DOHH2 (cell line): ENCODE measurements around the gene SERINC5.
"Not testable (repeated sequence)": the region's sequence is repeated elsewhere in the genome, so short reads cannot be mapped to it uniquely, and the experiment has no call there.

Experiments
- H3F3A ChIP-seq: fragments of 200-600 bp; sonication (generic), shearing (Covaris generic); 2 replicates; pipeline ENCODE4 v1.6.0; 2016; ENCODE audit warnings: antibody characterized with exemption, mild to moderate bottlenecking; ENCODE audit not compliant: control insufficient read depth, insufficient read depth
- H3K27ac ChIP-seq: fragments of 200-600 bp; sonication (generic); 2 replicates; pipeline ENCODE4 v1.5.1; 2014; ENCODE audit warnings: low read depth, mild to moderate bottlenecking, low read length, moderate library complexity
- H3K27me3 ChIP-seq: fragments of 200-600 bp; sonication (generic); 2 replicates; pipeline ENCODE4 v1.6.1; 2014; ENCODE audit warnings: mild to moderate bottlenecking, low read length, mixed read lengths; ENCODE audit not compliant: control insufficient read depth
- H3K36me3 ChIP-seq: fragments of 200-600 bp; sonication (generic); 2 replicates; pipeline ENCODE4 v1.6.1; 2014; ENCODE audit warnings: mild to moderate bottlenecking, low read length, moderate library complexity, mixed read lengths; ENCODE audit not compliant: control insufficient read depth
- H3K4me1 ChIP-seq: fragments of 200-600 bp; sonication (generic); 2 replicates; pipeline ENCODE4 v1.6.1; 2014; ENCODE audit warnings: mild to moderate bottlenecking, low read length, mixed read lengths; ENCODE audit not compliant: control insufficient read depth
- H3K4me2 ChIP-seq: fragments of 200-600 bp; sonication (generic); 2 replicates; pipeline ENCODE4 v1.6.0; 2014; ENCODE audit warnings: mild to moderate bottlenecking, low read length, moderate library complexity
- H3K4me3 ChIP-seq: fragments of 200-600 bp; sonication (generic); 2 replicates; pipeline ENCODE4 v1.5.1; 2014; ENCODE audit warnings: mild to moderate bottlenecking, low read length, mixed read lengths
- H3K79me2 ChIP-seq: fragments of 200-600 bp; sonication (generic); 2 replicates; pipeline ENCODE4 v1.6.1; 2014; ENCODE audit warnings: mild to moderate bottlenecking, low read length, mixed read lengths; ENCODE audit not compliant: control insufficient read depth
- H3K9me2 ChIP-seq: fragments of 200-600 bp; sonication (generic); replicated peaks from 2 replicates; pipeline ENCODE4 v1.6.1; 2014; ENCODE audit warnings: mild to moderate bottlenecking, low read length, mixed read lengths; ENCODE audit not compliant: control insufficient read depth
- H3K9me3 ChIP-seq: fragments of 200-600 bp; sonication (generic); 2 replicates; pipeline ENCODE4 v1.6.1; 2014; ENCODE audit warnings: antibody characterized with exemption, low read length, mixed read lengths; ENCODE audit not compliant: control insufficient read depth, insufficient read depth
- H4K20me1 ChIP-seq: fragments of 200-600 bp; sonication (generic); 2 replicates; pipeline ENCODE4 v1.6.0; 2014; ENCODE audit warnings: low read depth, mild to moderate bottlenecking, antibody characterized with exemption, low read length, moderate library complexity; ENCODE audit not compliant: control insufficient read depth, insufficient read depth
- EZH2phosphoT487 ChIP-seq: fragments of 200-600 bp; sonication (generic); IDR thresholded peaks from 2 replicates; pipeline ENCODE4 v1.6.1; 2017; ENCODE audit warnings: borderline replicate concordance, mild to moderate bottlenecking, antibody characterized with exemption, low read length, moderate library complexity, mixed read lengths
- TF ChIP-seq, protein P1 (sequence below): fragments of 200-600 bp; sonication (generic); IDR thresholded peaks from one replicate; pipeline ENCODE4 v1.5.1; 2014; ENCODE audit warnings: antibody characterized with exemption, mild to moderate bottlenecking, low read depth, low read length; ENCODE audit not compliant: poor library complexity, severe bottlenecking

SERINC5 gene

GRCh38 chr5:80282054-80282453 is 26.2 kb upstream of the SERINC5 start:
- no peaks in the 10 kb centered on the region for H3K27me3 ChIP-seq

DNA sequence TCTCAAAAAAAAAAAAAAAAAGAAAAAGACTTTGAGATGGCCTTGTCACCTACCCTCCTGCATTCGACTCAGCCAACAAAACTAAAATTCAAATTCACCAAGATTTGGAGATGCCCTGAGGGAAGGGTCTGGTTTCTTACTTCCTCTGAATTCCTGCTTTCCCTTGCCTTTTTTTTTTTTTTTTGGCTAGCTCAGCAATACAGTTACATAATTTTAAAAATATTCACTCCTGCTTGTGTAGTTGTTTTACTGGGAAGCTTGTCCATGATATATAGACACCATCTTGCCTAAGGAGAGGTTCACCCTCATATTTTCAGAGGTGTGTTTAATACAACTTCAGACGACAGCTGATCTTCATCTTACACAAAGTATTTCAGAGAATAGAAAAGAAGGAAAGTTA is 21.3 kb upstream of the SERINC5 start:
- Histone ChIP-seq H3K4me2 (no peak overlapping the region), H3K9me2 (no peaks in the 10 kb centered on the region), H3K27me3 (no peaks in the 10 kb centered on the region), H3K9me3 (no peaks in the 10 kb centered on the region), H3K27ac (no peak overlapping the region), H3K79me2 (no peaks in the 10 kb centered on the region), H3K36me3 (no peaks in the 10 kb centered on the region), H3F3A (no peaks in the 10 kb centered on the region), H3K4me3 (no peak overlapping the region), H3K4me1 (no peaks in the 10 kb centered on the region), H4K20me1 (no peaks in the 10 kb centered on the region)
- TF ChIP-seq, protein P1, sequence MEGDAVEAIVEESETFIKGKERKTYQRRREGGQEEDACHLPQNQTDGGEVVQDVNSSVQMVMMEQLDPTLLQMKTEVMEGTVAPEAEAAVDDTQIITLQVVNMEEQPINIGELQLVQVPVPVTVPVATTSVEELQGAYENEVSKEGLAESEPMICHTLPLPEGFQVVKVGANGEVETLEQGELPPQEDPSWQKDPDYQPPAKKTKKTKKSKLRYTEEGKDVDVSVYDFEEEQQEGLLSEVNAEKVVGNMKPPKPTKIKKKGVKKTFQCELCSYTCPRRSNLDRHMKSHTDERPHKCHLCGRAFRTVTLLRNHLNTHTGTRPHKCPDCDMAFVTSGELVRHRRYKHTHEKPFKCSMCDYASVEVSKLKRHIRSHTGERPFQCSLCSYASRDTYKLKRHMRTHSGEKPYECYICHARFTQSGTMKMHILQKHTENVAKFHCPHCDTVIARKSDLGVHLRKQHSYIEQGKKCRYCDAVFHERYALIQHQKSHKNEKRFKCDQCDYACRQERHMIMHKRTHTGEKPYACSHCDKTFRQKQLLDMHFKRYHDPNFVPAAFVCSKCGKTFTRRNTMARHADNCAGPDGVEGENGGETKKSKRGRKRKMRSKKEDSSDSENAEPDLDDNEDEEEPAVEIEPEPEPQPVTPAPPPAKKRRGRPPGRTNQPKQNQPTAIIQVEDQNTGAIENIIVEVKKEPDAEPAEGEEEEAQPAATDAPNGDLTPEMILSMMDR, result no peak
- no peak for TF ChIP-seq EZH2phosphoT487

More at GRCh38 chr5:80282054-80282453, 26.2 kb upstream of the SERINC5 start:
- H3K4me3 ChIP-seq, result no peak overlapping the region
- no peaks in the 10 kb centered on the region for H3K9me3 ChIP-seq
- no peaks in the 10 kb centered on the region for H3K79me2 ChIP-seq
- TF ChIP-seq, protein P1, result no peak
- TF ChIP-seq EZH2phosphoT487, result no peak
- H4K20me1 ChIP-seq, result no peaks in the 10 kb centered on the region
- no peak overlapping the region for H3K4me2 ChIP-seq
- no peaks in the 10 kb centered on the region for H3K36me3 ChIP-seq
- no peak overlapping the region for H3K27ac ChIP-seq
- H3F3A ChIP-seq, result no peaks in the 10 kb centered on the region
- H3K4me1 ChIP-seq, result no peaks in the 10 kb centered on the region
- no peaks in the 10 kb centered on the region for H3K9me2 ChIP-seq

DNA sequence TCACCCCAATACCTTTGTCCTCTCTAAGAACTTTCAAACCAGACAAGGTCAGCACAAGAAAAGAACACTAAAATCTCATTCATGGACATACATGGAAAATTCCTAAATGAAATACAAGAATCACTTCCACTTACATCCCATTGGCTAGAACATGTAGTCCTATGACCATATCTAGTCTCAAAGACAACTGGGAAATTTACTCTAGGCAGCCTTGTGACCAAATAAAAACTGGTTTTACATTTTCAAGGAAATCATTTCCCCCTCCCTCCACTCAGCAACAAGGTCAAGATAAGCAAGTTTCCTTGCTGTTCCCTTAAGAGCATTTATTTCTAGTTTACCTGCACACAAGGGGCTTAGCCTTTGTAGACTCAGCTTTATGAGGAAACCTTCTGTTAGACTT is 20.3 kb upstream of the SERINC5 start:
- Histone ChIP-seq H4K20me1 (no peaks in the 10 kb centered on the region), H3K4me3 (no peak overlapping the region), H3K79me2 (no peaks in the 10 kb centered on the region), H3K36me3 (no peaks in the 10 kb centered on the region), H3K27ac (no peak overlapping the region), H3K27me3 (no peaks in the 10 kb centered on the region), H3K9me3 (no peaks in the 10 kb centered on the region), H3F3A (no peaks in the 10 kb centered on the region), H3K4me2 (no peak overlapping the region), H3K4me1 (no peaks in the 10 kb centered on the region), H3K9me2 (no peaks in the 10 kb centered on the region)
- TF ChIP-seq EZH2phosphoT487, result no peak
- TF ChIP-seq, protein P1, result no peak

GRCh38 chr5:80275347-80275746 is 19.5 kb upstream of the SERINC5 start:
- TF ChIP-seq, protein P1, result peak; percentile 48
- TF ChIP-seq EZH2phosphoT487, result no peak
- H3K4me3 ChIP-seq, result no peak overlapping the region
- H3K9me3 ChIP-seq, result no peaks in the 10 kb centered on the region
- no peak overlapping the region for H3K4me2 ChIP-seq
- H3F3A ChIP-seq, result no peaks in the 10 kb centered on the region
- H3K9me2 ChIP-seq, result no peaks in the 10 kb centered on the region
- no peaks in the 10 kb centered on the region for H3K79me2 ChIP-seq
- H3K4me1 ChIP-seq, result peaks cover 2% of the 10 kb centered on the region
- no peaks in the 10 kb centered on the region for H3K36me3 ChIP-seq
- H3K27ac ChIP-seq, result no peak overlapping the region
- no peaks in the 10 kb centered on the region for H4K20me1 ChIP-seq
- no peaks in the 10 kb centered on the region for H3K27me3 ChIP-seq

- H3K4me3 ChIP-seq, H3K27me3 ChIP-seq, H3K27ac ChIP-seq, H3F3A ChIP-seq, H4K20me1 ChIP-seq, H3K4me2 ChIP-seq, H3K79me2 ChIP-seq, H3K9me3 ChIP-seq, H3K36me3 ChIP-seq, H3K9me2 ChIP-seq: not testable (repeated sequence)
- H3K4me1 ChIP-seq, result peaks cover 13% of the 10 kb centered on the region
Measured at GRCh38 chr5:80270543-80270942, 14.7 kb upstream of the SERINC5 start.
